SU-DHL-6 (cell line): ENCODE data around the gene MCTS1.
"Not testable (repeated sequence)": the region's sequence is repeated elsewhere in the genome, so short reads cannot be mapped to it uniquely, and the experiment has no call there.

Experiments
- H2AFZ ChIP-seq: fragments of 200-600 bp; sonication (generic); 2 replicates; pipeline ENCODE4 v1.6.1; 2014; ENCODE audit warnings: low read depth, mild to moderate bottlenecking, moderate library complexity, mixed read lengths, antibody characterized with exemption, low read length; ENCODE audit not compliant: severe bottlenecking
- H3F3A ChIP-seq: fragments of 200-600 bp; shearing (Covaris generic); 2 replicates; pipeline ENCODE4 v1.6.0; 2016; ENCODE audit warnings: antibody characterized with exemption, mild to moderate bottlenecking; ENCODE audit not compliant: insufficient read depth
- H3K27ac ChIP-seq: fragments of 200-600 bp; sonication (generic); 2 replicates; pipeline ENCODE4 v1.5.1; 2016; ENCODE audit warnings: low read depth, mild to moderate bottlenecking, low read length, moderate library complexity, mixed read lengths
- H3K27me3 ChIP-seq: fragments of 200-600 bp; sonication (generic), shearing (Covaris generic); 2 replicates; pipeline ENCODE4 v1.6.0; 2014; ENCODE audit warnings: mild to moderate bottlenecking, low read length
- H3K36me3 ChIP-seq: fragments of 200-600 bp; sonication (generic); 2 replicates; pipeline ENCODE4 v1.6.1; 2014; ENCODE audit warnings: mild to moderate bottlenecking, low read length, mixed read lengths
- H3K4me2 ChIP-seq: fragments of 300-600, 200-600 bp; shearing (Covaris generic), sonication (generic); 2 replicates; pipeline ENCODE4 v1.6.0; 2014; ENCODE audit warnings: low read length, low read depth, mild to moderate bottlenecking; ENCODE audit not compliant: poor library complexity, severe bottlenecking
- H3K4me3 ChIP-seq: fragments of 200-600 bp; sonication (generic); 2 replicates; pipeline ENCODE4 v1.5.1; 2014; ENCODE audit warnings: antibody characterized with exemption, low read length, mild to moderate bottlenecking, mixed read lengths; ENCODE audit not compliant: insufficient read depth, poor library complexity, severe bottlenecking
- H3K79me2 ChIP-seq: fragments of 200-600 bp; sonication (generic); 2 replicates; pipeline ENCODE4 v1.6.1; 2014; ENCODE audit warnings: mild to moderate bottlenecking, low read length, moderate library complexity; ENCODE audit not compliant: insufficient read depth
- H3K9ac ChIP-seq: fragments of 200-600 bp; sonication (generic); 2 replicates; pipeline ENCODE4 v1.7.0; 2014; ENCODE audit warnings: mild to moderate bottlenecking, low read length
- H3K9me2 ChIP-seq: fragments of 200-600 bp; sonication (generic); replicated peaks from 2 replicates; pipeline ENCODE4 v1.6.1; 2014; ENCODE audit warnings: low read length; ENCODE audit not compliant: insufficient read depth
- H3K9me3 ChIP-seq: fragments of 200-600 bp; sonication (generic); 2 replicates; pipeline ENCODE4 v1.6.1; 2014; ENCODE audit warnings: low read length, mixed read lengths; ENCODE audit not compliant: insufficient read depth
- H4K20me1 ChIP-seq: fragments of 200-600 bp; sonication (generic); 2 replicates; pipeline ENCODE4 v1.6.1; 2014; ENCODE audit warnings: low read depth, mild to moderate bottlenecking, antibody characterized with exemption, low read length, moderate library complexity, mixed read lengths
- EZH2phosphoT487 ChIP-seq: fragments of 200-600 bp; sonication (generic), shearing (Covaris generic); conservative IDR thresholded peaks from 2 replicates; pipeline ENCODE4 v1.6.1; 2018; ENCODE audit warnings: mild to moderate bottlenecking, antibody characterized with exemption, low read length, moderate library complexity, mixed read lengths
- TF ChIP-seq, protein P1 (sequence below): fragments of 200-600 bp; sonication (generic); IDR thresholded peaks from one replicate; pipeline ENCODE4 v1.5.1; 2017; ENCODE audit warnings: antibody characterized with exemption, mild to moderate bottlenecking, low read length, moderate library complexity; ENCODE audit not compliant: insufficient read depth, poor library complexity, severe bottlenecking

MCTS1 gene

GRCh38 chrX:120568035-120568434 is 35.9 kb upstream of the MCTS1 start:
- H3F3A ChIP-seq, result no peaks in the 10 kb centered on the region
- H3K36me3 ChIP-seq, result no peaks in the 10 kb centered on the region
- no peak overlapping the region for H3K4me2 ChIP-seq
- no peaks in the 10 kb centered on the region for H4K20me1 ChIP-seq
- H3K9me2 ChIP-seq, result no peaks in the 10 kb centered on the region
- H3K9me3 ChIP-seq, result no peaks in the 10 kb centered on the region
- TF ChIP-seq EZH2phosphoT487, result no peak
- TF ChIP-seq, protein P1, sequence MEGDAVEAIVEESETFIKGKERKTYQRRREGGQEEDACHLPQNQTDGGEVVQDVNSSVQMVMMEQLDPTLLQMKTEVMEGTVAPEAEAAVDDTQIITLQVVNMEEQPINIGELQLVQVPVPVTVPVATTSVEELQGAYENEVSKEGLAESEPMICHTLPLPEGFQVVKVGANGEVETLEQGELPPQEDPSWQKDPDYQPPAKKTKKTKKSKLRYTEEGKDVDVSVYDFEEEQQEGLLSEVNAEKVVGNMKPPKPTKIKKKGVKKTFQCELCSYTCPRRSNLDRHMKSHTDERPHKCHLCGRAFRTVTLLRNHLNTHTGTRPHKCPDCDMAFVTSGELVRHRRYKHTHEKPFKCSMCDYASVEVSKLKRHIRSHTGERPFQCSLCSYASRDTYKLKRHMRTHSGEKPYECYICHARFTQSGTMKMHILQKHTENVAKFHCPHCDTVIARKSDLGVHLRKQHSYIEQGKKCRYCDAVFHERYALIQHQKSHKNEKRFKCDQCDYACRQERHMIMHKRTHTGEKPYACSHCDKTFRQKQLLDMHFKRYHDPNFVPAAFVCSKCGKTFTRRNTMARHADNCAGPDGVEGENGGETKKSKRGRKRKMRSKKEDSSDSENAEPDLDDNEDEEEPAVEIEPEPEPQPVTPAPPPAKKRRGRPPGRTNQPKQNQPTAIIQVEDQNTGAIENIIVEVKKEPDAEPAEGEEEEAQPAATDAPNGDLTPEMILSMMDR, result no peak
- no peak overlapping the region for H3K9ac ChIP-seq
- no peaks in the 10 kb centered on the region for H3K27me3 ChIP-seq
- no peak overlapping the region for H3K27ac ChIP-seq
- H2AFZ ChIP-seq, result no peak overlapping the region
- H3K4me3 ChIP-seq, result no peak overlapping the region
- no peaks in the 10 kb centered on the region for H3K79me2 ChIP-seq

- H3K9me2 ChIP-seq, result no peaks in the 10 kb centered on the region
- no peak overlapping the region for H3K9ac ChIP-seq
- H3F3A ChIP-seq, result no peaks in the 10 kb centered on the region
- H3K4me2 ChIP-seq, result no peak overlapping the region
- H3K9me3 ChIP-seq, result no peaks in the 10 kb centered on the region
- TF ChIP-seq, protein P1, result no peak
- TF ChIP-seq EZH2phosphoT487, result no peak
- H4K20me1 ChIP-seq, result no peaks in the 10 kb centered on the region
- H3K27ac ChIP-seq, result no peak overlapping the region
- H3K27me3 ChIP-seq, result no peaks in the 10 kb centered on the region
- H3K79me2 ChIP-seq, result no peaks in the 10 kb centered on the region
- H3K36me3 ChIP-seq, result no peaks in the 10 kb centered on the region
- no peak overlapping the region for H2AFZ ChIP-seq
- no peak overlapping the region for H3K4me3 ChIP-seq
Observed at GRCh38 chrX:120568609-120569008, 35.3 kb upstream of the MCTS1 start.

GRCh38 chrX:120570011-120570600 is 33.8 kb upstream of the MCTS1 start:
- H3K27me3 ChIP-seq, result no peaks in the 10 kb centered on the region
- no peak overlapping the region for H3K4me2 ChIP-seq
- no peaks in the 10 kb centered on the region for H3F3A ChIP-seq
- H3K36me3 ChIP-seq, result no peaks in the 10 kb centered on the region
- H3K9ac ChIP-seq, result no peak overlapping the region
- no peak for TF ChIP-seq EZH2phosphoT487
- TF ChIP-seq, protein P1, result no peak
- no peak overlapping the region for H3K27ac ChIP-seq
- no peaks in the 10 kb centered on the region for H3K9me2 ChIP-seq
- no peak overlapping the region for H3K4me3 ChIP-seq
- H3K79me2 ChIP-seq, result no peaks in the 10 kb centered on the region
- H2AFZ ChIP-seq, result no peak overlapping the region
- H4K20me1 ChIP-seq, result no peaks in the 10 kb centered on the region
- no peaks in the 10 kb centered on the region for H3K9me3 ChIP-seq

- not testable (repeated sequence) for H3K9me2 ChIP-seq, H3K79me2 ChIP-seq, H3F3A ChIP-seq, H3K9me3 ChIP-seq, H3K27ac ChIP-seq, H3K27me3 ChIP-seq, H3K36me3 ChIP-seq, H3K4me3 ChIP-seq, H3K9ac ChIP-seq, H2AFZ ChIP-seq, H4K20me1 ChIP-seq, H3K4me2 ChIP-seq
Observed at GRCh38 chrX:120573806-120574205, 30.1 kb upstream of the MCTS1 start.
